GM18520 (cell line): Measurements from ENCODE around the gene HEATR3.

ENCODE experiments used
- ATAC-seq: cut with Tn5 transposase; IDR thresholded peaks from one replicate; pipeline ENCODE4 v1.9.1; 2021; ENCODE audit not compliant: unreplicated experiment

The HEATR3 gene, protein sequence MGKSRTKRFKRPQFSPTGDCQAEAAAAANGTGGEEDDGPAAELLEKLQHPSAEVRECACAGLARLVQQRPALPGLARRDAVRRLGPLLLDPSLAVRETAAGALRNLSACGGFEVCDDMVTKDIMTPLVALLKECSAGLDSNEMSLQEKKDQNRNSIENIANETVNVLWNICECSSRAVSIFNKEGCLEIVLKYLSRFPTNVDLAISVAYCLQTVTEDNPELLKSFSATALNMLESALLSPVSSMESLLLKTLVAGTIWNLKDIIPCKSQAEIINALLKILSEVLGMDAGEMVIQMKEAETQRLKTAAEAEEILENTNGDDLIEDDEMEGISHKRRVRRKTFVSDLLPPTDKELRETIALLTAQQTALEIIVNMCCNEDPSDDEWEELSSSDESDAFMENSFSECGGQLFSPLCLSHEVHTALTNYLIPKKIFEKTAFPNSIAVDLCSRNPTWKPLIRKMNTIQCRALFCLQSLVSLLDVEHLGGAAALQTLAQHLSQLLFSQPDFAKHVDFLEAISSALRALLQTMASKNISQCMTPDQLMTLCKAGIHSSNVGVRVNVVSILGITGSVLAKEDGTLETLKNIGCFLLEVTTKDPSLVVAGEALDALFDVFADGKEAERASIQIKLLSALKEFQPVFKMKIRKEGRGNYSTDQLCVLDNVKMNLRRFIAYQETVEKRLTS

GRCh38 chr16:50065624-50066481 lies at the start of gene HEATR3:
Gene HEATR3, plus strand, starts transcription at chr16:50065970. Its CDS starts 162 bp downstream, at chr16:50066132.
- peak; percentile 71 for ATAC-seq

DNA sequence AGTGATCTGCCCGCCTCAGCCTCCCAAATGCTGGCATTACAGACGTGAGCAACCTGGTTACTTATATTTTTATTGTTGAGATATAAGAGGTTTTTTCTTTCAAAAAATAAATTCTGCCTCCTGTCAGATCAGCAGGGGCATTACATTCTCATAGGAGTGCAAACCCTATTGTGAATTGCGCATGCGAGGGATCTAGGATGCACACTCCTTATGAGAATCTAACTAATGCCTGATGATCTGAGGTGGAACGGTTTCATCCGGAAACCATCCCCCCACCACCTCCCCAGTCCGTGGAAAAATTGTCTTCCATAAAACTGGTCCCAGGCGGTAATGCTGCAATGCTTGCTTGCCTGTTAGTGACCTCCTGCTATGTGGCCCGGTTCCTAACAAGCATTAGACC lies 48.2 kb upstream of the HEATR3 start:
- no peak for ATAC-seq

DNA sequence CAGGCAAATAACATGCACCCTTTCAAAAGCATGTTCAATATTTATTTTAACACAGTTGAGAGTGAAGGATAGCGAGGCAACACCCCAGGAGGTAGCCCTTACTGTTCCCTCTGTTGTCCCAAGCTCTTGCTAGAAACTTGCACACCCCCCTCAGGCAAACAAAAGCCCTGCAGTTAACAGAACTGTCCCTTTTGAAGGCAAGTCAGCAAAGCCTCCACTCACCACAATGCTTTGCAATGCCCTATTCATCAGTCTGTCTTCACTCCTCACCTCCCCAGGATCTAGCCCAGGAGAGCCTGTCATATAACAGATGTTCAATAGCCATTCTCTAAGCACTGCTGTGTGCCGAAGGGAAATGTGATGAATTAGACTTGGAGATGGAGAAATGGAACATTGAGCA lies 44.2 kb upstream of the HEATR3 start:
- ATAC-seq: no peak

DNA sequence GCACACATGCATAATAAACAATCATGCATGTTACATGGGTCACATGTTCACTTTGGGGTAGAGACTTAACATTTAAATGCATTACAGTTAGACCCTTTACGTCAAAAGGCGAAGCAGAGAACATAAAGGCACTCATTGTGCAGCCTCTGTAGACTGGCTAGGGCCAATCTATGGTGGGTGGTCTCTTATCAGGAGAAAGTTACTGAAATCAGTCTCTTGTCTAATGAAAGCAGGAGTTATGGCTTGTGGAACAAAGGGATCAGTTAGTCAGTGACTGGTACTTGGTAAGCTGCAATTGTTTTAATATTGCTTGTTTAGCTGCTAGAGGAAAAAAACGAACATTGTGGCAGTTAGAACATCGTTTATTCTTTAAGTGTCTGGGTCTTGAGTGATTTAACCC lies 42.1 kb upstream of the HEATR3 start:
- no peak for ATAC-seq

- ATAC-seq: no peak
Measured at GRCh38 chr16:50024207-50024606, 41.6 kb upstream of the HEATR3 start.

GRCh38 chr16:50024684-50025536 lies 40.9 kb upstream of the HEATR3 start, which contains the start of gene CNEP1R1:
Gene CNEP1R1, plus strand, starts transcription at chr16:50025225. Its CDS starts 91 bp downstream, at chr16:50025316.
- ATAC-seq: peak; percentile 99

DNA sequence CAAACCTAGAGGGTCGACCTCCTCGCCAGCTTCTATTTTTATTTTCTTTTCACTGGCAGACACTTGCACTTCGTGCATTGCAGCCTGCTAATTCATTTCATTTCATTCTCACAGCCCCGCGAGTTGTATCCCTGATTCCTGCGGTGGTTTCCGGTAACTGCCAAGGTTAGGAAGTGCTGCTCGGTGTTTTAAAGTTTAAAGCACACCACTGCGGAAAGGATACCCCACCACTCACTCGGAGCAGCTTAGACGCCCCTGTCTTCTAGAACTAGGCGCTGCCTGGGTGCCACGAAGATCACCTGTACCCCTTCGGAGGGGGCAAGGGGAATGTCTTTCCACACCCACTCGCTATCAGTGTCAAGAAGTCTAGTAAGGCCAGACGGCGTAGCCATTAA lies 40.2 kb upstream of the HEATR3 start:
- no peak for ATAC-seq

DNA sequence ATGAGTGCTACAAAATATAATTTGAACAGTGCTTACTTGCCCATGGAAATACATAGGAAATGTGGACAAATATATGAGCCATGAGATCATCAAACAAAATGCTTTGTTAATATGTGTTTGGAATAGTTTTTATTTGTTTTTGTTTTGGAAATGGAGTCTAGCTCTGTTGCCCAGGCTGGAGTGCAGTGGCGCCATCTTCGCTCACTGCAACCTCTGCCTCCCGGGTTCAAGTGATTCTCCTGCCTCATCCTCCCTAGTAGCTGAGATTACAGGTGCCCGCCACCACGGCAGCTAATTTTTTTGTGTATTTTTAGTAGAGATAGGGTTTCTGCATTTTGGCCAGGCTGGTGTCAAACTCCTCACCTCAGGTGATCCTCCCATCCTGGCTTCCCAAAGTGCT lies 37.9 kb upstream of the HEATR3 start:
- ATAC-seq: no peak

DNA sequence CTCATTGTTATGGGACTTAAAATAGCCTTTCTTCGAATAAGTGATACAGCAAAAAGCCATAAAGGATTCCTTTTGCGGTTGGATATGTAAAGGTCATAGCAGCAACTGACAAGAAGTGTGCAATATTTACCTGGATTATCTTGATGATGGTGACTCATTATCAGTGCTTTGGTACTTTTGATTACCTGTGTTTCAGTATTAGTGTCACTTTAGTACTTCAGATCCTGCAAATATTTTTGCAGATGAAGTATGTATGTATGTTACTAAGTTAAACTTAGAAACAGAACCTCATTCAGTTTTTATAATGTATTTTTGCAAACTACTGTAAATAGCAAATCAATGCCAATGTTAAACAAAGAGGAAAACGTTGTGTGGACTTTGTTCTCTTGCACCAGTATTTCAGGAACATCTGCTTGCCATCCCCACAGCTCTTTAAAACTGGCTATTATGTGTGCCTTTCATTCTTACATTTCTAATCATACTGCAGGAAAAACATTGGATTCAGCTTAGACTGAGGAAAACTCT lies 30.2 kb upstream of the HEATR3 start:
- ATAC-seq: no peak

DNA sequence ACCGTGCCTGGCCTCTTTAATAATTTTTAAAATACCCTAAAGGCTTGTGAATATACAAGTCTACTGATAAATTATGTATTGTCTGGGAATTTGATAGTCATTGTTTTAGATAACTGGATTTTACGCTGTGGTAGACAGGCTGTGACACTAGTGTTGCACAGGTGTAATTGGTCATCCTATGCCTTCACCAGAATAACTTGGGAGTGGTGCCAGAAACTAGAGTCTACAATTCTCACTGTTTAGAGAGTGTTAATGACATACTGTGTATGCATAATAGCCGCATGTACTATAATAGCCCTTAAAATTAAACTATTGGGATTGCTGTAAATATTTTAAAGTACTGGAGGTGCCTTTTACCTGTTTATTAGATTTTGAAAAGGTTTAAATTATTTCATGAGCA lies 29.3 kb upstream of the HEATR3 start:
- no peak for ATAC-seq

GRCh38 chr16:50037662-50038220 lies 28.0 kb upstream of the HEATR3 start:
- no peak for ATAC-seq

- ATAC-seq: no peak
Measured at GRCh38 chr16:50038286-50038685, 27.5 kb upstream of the HEATR3 start.

DNA sequence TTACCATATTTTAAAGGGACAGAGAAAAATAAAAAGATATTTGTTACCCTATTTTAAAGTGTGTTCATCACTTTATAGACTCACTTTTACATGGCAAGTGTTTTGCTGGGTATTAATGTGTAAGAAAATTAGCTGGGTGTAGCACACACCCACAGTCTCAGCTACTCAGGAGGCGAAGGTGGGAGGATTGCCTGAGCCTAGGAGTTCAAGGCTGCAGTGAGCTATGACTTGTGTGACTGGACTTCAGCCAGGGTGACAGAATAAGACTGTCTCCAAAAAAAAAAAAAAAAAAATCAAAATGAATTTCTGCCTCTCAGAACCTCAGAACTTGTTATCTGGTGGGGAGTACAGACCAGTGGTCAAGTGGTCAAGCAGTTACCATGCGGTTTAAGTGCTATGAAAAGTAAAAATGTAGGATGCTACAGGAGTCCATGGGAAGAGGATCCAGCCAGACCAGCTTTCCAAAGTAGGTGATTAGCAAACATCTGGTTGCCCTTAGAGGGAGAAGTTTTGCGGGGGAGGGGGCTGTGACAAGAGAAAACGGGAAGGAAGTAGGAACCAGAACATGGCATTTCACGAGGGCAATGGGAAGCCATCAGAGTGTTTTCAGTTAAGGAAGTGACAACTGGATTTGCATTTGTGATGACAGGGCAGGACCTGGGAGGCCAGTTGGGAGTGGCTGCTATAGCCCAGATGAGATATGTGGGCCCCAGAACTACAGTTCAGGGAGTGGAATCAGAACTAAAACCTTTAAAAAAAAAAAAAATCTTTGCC lies 26.8 kb upstream of the HEATR3 start:
- ATAC-seq: no peak

GRCh38 chr16:50040018-50040417 lies 25.8 kb upstream of the HEATR3 start:
- ATAC-seq: no peak

- no peak for ATAC-seq
Measured at GRCh38 chr16:50040710-50041109, 25.1 kb upstream of the HEATR3 start.

DNA sequence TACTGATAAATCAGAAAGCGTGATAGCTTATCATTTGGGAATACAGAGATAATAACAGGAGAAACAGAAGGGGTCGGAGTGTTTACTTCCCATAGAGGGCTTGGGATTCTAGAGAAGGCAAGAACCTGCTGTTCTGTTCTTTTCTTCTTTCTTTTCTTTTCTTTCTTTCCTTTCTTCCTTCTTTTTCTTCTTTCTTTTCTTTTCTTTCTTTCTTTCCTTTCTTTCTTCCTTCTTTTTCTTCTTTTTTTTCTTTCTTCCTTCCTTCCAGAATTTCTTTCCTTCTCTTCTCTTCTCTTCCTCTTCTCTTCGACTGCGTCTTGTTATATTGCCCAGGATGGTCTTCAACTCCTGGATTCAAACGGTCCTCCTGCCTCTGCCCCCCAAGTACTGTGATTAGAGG lies 22.4 kb upstream of the HEATR3 start:
- ATAC-seq: no peak

DNA sequence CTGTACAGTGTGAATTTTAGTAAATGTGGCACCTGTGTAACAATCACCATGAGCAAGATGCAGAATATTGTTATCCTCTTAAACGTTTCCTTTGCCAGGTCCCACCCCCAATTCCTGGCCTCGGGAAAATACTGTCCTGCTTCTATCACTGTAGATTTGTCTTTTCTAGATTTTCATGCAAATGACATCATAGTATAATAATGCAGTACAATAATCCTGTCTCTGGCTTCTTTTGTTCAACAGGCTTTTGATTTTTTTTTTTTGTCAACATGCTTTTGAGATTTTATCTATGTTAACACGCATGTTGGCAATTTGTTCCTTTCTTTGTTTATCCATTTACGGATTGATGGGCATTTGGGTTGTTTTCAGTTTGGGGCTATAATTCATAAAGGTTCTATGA lies 20.4 kb upstream of the HEATR3 start:
- ATAC-seq: no peak

- ATAC-seq: no peak
Measured at GRCh38 chr16:50046853-50047252, 18.9 kb upstream of the HEATR3 start.

DNA sequence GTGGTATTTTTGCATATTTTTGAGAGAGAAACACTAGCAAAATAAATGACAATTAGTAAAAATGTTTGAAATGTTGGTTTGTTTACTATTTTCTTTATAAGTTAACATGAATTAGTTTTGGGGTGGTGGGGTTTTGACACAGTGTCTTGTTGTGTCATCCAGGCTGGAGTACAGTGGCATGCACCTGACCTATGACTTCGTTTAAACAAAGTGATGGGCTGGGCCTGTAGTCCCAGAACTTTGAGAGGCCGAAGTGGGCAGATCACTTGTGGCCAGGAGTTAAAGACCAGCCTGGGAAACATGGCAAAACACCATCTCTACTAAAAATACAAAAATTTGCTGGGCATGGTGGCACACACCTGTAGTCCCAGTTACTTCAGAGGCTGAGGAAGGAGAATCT lies 17.9 kb upstream of the HEATR3 start:
- no peak for ATAC-seq
